ENCODE data around the gene NPAS4.

GRCh38 chr11:66417000-66417399, 3.8 kb upstream of the NPAS4 start:
- TF ChIP-seq CTCF (IDR thresholded peaks at IDR 0.05) = no peak
- TF ChIP-seq POLR2A (IDR thresholded peaks at IDR 0.05) = no peak
- no peak for TF ChIP-seq POLR2AphosphoS5 (IDR thresholded peaks at IDR 0.05; ENCODE audit: insufficient read depth in 1 of 2, low read depth in 1 of 2)

All from vagina (tissue), 2 donors.